T-helper 2 cell treated with Interferon-gamma antibody and Interleukin-4, amounts not matched to agents 100 ng/mL and 5 ng/mL, for 36 hours (primary cell): Measurements from ENCODE around the gene BRPF1. TPM values are rescaled to one million over a fixed set of nuclear protein-coding genes. Genes with fewer than 3 reads are reported as not detected.

Source experiments
- intact Hi-C: fragments of 100-400 bp; cut with micrococcal nuclease; formaldehyde crosslinking; loops from one replicate; pipeline ENCODE4 v1.15.1; 2023
- total RNA-seq: library from RNA; stranded (reverse); gene quantifications from 2 replicates; pipeline ENCODE4 v1.2.3, GENCODE V29; 2022

BRPF1 gene
- total RNA-seq, 1 donor from 2014 or later = 44.2 TPM

DNA sequence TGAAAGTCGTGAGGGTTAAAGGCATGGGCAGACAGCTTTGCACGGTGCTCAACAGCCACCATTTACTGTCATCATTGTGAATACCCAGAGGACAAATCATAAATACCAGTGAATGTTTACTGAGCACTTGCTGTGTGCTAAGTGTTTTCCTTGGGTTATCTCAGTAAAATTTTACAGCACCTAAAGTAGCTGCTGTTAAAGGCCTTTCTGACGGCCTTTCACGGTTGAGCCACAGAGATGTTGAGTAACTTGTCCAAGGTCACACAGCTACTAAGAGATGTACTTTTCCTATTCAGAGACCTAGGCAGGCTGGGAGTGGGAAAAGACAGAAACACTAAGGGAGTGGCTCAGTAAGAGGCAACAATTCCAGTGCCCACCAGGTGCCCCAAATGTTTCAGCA lies 28.3 kb upstream of the BRPF1 start:
- intact Hi-C loops = no loop called here

- intact Hi-C loops = no loop called here
These were observed 27.7 kb upstream of the BRPF1 start, which contains the start of gene CPNE9 for GRCh38 chr3:9703736-9704346. Gene CPNE9 (plus strand): TSS chr3:9703833. CDS start chr3:9703997, 164 bp downstream.

DNA sequence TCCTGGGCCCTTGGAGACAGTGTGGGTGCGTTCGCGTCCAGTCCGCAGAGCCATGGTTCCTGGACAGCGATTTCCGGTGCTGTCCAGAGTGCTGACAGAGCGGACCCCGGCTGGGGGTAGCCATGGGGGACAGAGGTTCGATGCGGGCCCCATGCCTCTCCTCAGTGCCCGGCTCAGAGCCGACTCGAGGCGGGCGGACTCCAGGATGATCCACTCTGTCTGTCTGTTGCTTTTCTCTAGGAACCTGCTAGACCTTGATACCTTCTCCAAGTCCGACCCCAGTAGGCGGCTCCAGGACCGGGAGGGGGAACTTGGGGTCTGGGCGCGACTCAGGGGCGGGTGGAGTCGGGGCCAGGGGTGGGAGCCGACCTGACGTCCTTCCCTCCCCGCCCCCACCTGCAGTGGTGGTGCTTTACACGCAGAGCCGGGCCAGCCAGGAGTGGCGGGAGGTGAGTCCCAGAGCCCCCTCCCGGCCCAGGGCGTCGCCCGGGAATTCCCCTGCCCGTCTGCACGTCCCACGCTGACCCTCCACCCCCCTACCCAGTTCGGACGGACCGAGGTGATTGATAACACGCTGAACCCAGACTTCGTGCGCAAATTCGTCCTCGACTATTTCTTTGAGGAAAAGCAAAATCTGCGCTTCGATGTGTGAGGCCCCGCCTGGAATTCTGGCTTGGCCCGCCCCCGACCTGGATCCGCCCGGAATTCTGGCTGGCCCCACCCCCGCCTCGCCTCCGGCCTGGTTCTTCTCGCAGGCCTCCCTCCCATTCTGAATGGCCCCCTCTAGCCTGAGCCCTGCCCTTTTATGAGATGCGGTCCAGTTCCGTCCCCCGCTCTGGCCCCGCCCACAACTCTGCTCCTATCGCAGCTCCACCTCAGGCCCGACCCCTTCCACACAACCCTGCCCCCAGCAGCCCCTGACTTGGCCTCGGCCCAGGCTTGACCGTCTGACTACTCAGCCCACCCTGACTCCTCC lies 26.9 kb upstream of the BRPF1 start:
- intact Hi-C loops = no loop called here

DNA sequence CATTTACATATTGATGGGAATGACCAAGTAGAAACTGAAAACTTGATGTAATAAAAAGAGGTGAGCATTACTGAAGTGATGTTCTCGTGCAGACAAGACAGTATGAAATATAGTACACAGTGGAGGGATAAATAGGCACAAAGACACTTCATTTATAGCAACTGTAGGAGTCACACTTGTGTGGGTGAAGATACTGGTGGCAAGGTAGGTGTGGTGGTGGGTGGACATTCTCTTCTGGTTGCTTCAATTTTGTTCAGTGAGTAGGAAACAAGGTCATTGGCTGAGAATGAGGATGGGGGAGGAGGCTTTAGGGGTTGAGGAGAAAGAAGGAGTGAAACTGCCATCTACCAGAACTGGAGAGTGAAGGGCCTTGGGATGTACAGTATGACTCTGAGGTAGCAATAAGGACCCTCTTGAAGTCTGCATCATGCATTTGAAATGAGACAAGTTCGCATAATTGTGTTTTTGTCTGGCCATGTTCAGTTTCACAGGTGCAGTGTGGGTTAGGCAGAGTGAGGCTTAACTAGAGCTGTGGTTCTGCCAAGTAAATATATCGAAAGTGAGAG lies 21.3 kb upstream of the BRPF1 start:
- intact Hi-C loops = no loop called here

DNA sequence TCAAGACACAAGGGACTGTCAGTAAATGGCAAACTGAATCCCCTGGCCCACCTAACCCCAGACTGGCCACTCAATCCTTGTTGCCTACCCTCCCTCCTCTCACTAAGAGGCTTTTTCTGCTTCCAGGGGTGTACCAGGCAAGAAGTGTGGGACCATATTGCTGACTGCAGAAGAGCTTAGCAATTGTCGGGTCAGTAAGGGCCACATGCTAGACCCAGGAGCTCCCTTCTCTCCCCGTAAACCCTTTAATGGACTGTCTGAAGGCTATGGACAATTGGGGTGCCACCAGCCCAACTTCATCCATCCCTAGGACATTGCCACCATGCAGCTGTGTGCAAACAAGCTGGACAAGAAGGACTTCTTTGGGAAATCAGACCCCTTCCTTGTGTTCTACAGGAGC lies 19.1 kb upstream of the BRPF1 start:
- intact Hi-C loops = no loop called here

- intact Hi-C loops = no loop called here
These were observed 18.4 kb upstream of the BRPF1 start for GRCh38 chr3:9713142-9713541.

GRCh38 chr3:9715136-9715535 lies 16.4 kb upstream of the BRPF1 start:
- intact Hi-C loops = no loop called here

GRCh38 chr3:9715764-9716437 lies 15.6 kb upstream of the BRPF1 start:
- intact Hi-C loops = no loop called here

- intact Hi-C loops = no loop called here
These were observed 14.6 kb upstream of the BRPF1 start for GRCh38 chr3:9716801-9717555.

DNA sequence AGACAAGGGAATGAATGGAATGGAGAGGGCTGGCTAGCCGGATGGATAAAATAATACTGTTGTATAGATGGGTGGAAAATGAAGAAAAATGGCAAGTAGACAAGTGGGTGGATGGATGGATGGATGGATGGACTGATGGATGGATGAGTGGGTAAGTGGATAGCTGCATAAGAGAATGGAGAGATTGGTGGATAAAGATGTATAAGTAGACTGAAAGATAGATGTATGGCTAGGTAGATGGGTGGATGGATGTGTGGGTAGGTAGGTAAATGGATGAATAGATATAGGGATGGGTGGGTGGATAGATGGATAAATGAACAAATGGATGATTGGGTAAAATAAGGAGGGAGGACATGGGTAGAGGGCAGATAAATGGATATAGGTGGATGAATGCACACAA lies 14.0 kb upstream of the BRPF1 start:
- intact Hi-C loops = no loop called here

DNA sequence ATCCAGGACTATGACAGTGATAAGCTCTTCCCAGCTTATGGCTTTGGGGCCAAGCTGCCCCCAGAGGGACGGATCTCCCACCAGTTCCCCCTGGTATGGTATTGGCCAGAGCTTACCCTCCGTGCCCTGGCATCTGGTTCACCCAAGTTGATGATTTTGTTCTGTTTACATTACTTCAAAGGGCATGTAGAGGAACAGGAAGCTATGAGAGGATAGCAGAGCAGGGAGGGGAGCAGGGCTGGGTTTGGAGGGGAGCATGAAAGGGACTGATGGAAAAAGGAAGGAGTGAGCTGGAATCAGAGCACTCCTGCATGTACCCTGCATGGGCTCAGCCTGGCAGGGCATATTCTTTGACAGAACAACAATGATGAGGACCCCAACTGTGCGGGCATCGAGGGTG lies 13.4 kb upstream of the BRPF1 start:
- intact Hi-C loops = no loop called here

DNA sequence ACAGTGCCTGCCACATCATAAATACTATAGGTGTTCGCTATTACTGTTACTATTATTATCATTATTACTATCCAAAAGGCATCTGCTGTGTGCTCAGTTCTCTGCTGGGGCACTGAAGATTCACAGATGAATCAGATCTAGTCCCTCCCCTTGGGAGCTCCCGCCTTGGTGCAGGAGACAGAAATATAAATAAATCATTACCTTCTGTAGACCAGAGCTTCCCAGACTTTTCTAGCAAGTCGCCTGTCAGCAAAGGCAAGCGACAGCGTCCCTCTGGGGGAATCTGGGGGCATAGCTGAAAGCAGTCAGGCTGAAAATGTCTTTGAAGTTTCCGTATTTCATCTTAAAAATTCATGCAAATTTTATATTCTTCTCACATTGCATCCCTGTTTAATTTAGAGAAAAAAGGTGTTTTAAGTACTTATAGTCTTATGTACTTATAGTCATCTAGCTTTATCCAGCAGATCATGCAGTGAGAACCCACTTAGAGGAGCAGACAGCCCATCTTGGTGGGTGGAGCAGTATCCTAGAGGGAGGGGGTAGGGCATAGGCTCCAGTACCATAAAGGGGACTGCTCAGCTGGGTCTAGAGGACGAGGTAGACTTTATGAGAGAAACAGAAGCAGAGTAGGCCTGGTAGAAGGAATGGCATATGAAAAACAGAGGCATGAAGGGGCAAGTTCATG lies 10.4 kb upstream of the BRPF1 start:
- intact Hi-C loops = no loop called here

DNA sequence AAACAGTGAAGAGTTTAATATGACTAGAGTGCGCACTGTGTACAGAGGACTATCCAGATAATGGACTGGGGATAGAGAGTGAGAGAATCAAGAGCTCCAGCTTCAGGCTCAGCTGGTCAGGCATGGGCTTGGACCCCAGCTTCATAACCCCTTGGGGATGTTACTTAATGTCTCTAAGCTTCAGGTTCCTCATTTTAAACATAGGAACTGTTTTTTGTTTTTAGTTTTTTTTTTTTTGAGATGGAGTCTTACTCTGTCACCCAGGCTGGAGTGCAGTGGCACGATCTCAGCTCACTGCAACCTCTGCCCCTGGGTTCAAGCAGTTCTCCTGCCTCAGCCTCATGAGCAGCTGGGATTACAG lies 9.9 kb upstream of the BRPF1 start:
- intact Hi-C loops = no loop called here

GRCh38 chr3:9725775-9726515 lies 5.6 kb upstream of the BRPF1 start:
- intact Hi-C loops = no loop called here

GRCh38 chr3:9727041-9727595 lies 4.4 kb upstream of the BRPF1 start:
- intact Hi-C loops = loop anchor here (1.0 kb wide), 2 partner anchors 224 to 374 kb away; no protein-coding TSS in a partner anchor

GRCh38 chr3:9727743-9728142 lies 3.8 kb upstream of the BRPF1 start:
- intact Hi-C loops = loop anchor here (1.0 kb wide), 2 partner anchors 224 to 374 kb away; no protein-coding TSS in a partner anchor

DNA sequence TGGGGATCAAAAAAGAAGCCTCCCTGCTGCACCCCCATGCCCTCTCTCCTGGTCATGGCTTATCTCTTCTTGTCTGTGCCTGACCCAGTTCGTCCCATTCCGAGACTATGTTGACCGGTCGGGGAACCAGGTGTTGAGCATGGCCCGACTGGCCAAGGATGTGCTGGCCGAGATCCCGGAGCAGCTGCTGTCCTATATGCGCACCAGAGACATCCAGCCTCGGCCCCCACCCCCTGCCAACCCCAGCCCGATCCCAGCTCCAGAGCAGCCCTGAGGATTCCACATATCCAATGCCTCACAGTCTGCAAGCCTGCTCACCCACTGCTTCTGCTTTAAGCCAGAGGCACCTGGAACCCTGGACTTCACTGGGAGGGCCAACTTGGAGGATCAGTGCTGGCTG lies 2.1 kb upstream of the BRPF1 start:
- intact Hi-C loops = no loop called here

DNA sequence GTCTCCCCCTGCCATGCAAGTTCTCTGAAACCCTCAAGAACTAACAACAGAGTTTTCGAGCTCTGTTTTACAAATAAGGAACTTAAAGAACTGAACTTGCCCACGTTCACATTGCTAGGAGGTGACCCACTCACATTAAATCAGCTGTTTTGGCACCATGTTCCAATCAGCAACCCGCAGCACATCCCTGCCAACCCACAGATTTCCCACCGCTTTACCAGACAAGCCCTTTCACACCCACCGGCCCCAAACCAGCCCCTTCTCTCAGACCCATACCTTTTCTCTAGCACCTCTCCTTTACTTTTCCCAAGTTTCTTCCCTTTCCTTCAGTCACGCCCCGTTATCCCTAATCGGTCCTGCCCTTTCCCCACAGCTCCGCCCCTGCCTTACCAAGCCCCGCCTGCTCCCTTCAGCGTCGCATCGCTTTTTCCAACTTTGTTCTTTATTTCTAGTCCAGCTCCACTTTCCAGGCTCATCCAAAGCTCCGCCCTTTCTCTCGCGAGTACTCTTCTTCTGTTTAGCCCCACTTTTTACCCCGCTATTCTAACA lies 804 bp upstream of the BRPF1 start:
- intact Hi-C loops = loop anchor here (1.0 to 5.0 kb wide), 10 partner anchors 20 to 518 kb away; partner anchors contain the start of genes CRELD1, EMC3, JAGN1 and MTMR14
